HepG2 (cell line): ENCODE measurements around the gene WIPF2. TPM values are rescaled to one million over a fixed set of nuclear protein-coding genes. Genes with fewer than 3 reads are reported as not detected.
A peak's percentile ranks its signal among the peaks of the same experiment; 100 is the strongest.

ENCODE experiments used
- DNMT1 ChIP-seq: sonication (generic); formaldehyde crosslinking; IDR thresholded peaks from 2 replicates; pipeline ENCODE4 v1.5.1; 2020; ENCODE audit warnings: mild to moderate bottlenecking, missing genetic modification reagents
- GLI4 ChIP-seq: sonication (generic); formaldehyde crosslinking; IDR thresholded peaks from 2 replicates; pipeline ENCODE4 v1.5.1; 2020; ENCODE audit warnings: missing genetic modification reagents, mild to moderate bottlenecking, moderate library complexity, borderline replicate concordance
- HCFC1 ChIP-seq: fragments of 150-350 bp; IDR thresholded peaks from 2 replicates; pipeline ENCODE4 v1.6.1; 2014; ENCODE audit warnings: low read depth, low read length
- HMGA1 ChIP-seq: sonication (generic); formaldehyde crosslinking; conservative IDR thresholded peaks from 2 replicates; pipeline ENCODE4 v1.4.0; 2020; ENCODE audit warnings: missing genetic modification reagents
- JARID2 ChIP-seq: sonication (generic); formaldehyde crosslinking; IDR thresholded peaks from 2 replicates; pipeline ENCODE4 v1.8.1; 2023; ENCODE audit warnings: missing genetic modification reagents, inconsistent platforms; ENCODE audit not compliant: insufficient replicate concordance
- NRL ChIP-seq: sonication (generic); formaldehyde crosslinking; IDR thresholded peaks from 2 replicates; pipeline ENCODE4 v1.5.0; 2020; ENCODE audit warnings: missing genetic modification reagents, mild to moderate bottlenecking, moderate library complexity, borderline replicate concordance
- ZBTB7A ChIP-seq: sonication (generic); formaldehyde crosslinking; IDR thresholded peaks from 2 replicates; pipeline ENCODE4 v1.8.0; 2022; ENCODE audit warnings: mild to moderate bottlenecking, missing genetic modification reagents
- ZGPAT ChIP-seq: IDR thresholded peaks from 2 replicates; pipeline ENCODE4 v1.6.1; 2016; ENCODE audit warnings: mild to moderate bottlenecking
- polyA plus RNA-seq, 8 experiments: library from polyadenylated mRNA; depleted of rRNA in 3 of 8; stranded (reverse) in 7 of 8; unstranded in 1 of 8; fragments of >200 nt; fragmentation: Illumina TruSeq in 4 of 8; extraction: Trizol in 4 of 8; gene quantifications; 2 replicates each; pipeline versions ENCODE4 v1.2.1 to v1.2.3, GENCODE V29; 2011 to 2016; ENCODE audit warnings: low read depth in 4 of 8, missing spikeins in 1 of 8, mixed read lengths in 1 of 8; ENCODE audit not compliant: insufficient read depth in 1 of 8
- total RNA-seq, 5 experiments: library from RNA; depleted of rRNA; stranded (reverse); fragments of >200 nt; fragmentation: Illumina TruSeq; extraction: Trizol; gene quantifications; 2 replicates each; pipeline ENCODE4 v1.2.3, GENCODE V29; 2016; ENCODE audit warnings: low read depth in 1 of 5
- TF ChIP-seq, protein P1 (sequence below): sonication (generic); formaldehyde crosslinking; IDR thresholded peaks from 2 replicates; pipeline ENCODE4 v1.5.0; 2020; ENCODE audit warnings: missing genetic modification reagents
- TF ChIP-seq, protein P2 (sequence below): sonication (generic); formaldehyde crosslinking; IDR thresholded peaks from 2 replicates; pipeline ENCODE4 v1.5.0; 2020; ENCODE audit warnings: mild to moderate bottlenecking, missing genetic modification reagents, borderline replicate concordance

WIPF2 gene
- total and polyA plus RNA-seq, 2 of the 13 experiments (the other 11 are each of a cell fraction or from before 2014, with no cell fraction given): 7.2 to 10.8 TPM

GRCh38 chr17:40315678-40316570 lies 96.8 kb downstream of the WIPF2 start (continued):
- TF ChIP-seq ZGPAT (CRISPR knock-in tag) (no peak), HCFC1 (no peak), NRL (CRISPR knock-in tag) (peak; percentile 10; the same call in 1 of the 2 replicates), JARID2 (CRISPR knock-in tag) (no peak), GLI4 (CRISPR knock-in tag) (0 out of 2 replicates have a peak, but pooled peaks have one; percentile 14), HMGA1 (CRISPR knock-in tag) (no peak), ZBTB7A (peak; percentile 66; the same call in 1 of the 2 replicates), DNMT1 (CRISPR knock-in tag) (peak; percentile 89; the same call in 1 of the 2 replicates)
- TF ChIP-seq, protein P1, sequence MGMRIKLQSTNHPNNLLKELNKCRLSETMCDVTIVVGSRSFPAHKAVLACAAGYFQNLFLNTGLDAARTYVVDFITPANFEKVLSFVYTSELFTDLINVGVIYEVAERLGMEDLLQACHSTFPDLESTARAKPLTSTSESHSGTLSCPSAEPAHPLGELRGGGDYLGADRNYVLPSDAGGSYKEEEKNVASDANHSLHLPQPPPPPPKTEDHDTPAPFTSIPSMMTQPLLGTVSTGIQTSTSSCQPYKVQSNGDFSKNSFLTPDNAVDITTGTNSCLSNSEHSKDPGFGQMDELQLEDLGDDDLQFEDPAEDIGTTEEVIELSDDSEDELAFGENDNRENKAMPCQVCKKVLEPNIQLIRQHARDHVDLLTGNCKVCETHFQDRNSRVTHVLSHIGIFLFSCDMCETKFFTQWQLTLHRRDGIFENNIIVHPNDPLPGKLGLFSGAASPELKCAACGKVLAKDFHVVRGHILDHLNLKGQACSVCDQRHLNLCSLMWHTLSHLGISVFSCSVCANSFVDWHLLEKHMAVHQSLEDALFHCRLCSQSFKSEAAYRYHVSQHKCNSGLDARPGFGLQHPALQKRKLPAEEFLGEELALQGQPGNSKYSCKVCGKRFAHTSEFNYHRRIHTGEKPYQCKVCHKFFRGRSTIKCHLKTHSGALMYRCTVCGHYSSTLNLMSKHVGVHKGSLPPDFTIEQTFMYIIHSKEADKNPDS (CRISPR knock-in tag): 0 out of 2 replicates have a peak, but pooled peaks have one; percentile 8
- TF ChIP-seq, protein P2, sequence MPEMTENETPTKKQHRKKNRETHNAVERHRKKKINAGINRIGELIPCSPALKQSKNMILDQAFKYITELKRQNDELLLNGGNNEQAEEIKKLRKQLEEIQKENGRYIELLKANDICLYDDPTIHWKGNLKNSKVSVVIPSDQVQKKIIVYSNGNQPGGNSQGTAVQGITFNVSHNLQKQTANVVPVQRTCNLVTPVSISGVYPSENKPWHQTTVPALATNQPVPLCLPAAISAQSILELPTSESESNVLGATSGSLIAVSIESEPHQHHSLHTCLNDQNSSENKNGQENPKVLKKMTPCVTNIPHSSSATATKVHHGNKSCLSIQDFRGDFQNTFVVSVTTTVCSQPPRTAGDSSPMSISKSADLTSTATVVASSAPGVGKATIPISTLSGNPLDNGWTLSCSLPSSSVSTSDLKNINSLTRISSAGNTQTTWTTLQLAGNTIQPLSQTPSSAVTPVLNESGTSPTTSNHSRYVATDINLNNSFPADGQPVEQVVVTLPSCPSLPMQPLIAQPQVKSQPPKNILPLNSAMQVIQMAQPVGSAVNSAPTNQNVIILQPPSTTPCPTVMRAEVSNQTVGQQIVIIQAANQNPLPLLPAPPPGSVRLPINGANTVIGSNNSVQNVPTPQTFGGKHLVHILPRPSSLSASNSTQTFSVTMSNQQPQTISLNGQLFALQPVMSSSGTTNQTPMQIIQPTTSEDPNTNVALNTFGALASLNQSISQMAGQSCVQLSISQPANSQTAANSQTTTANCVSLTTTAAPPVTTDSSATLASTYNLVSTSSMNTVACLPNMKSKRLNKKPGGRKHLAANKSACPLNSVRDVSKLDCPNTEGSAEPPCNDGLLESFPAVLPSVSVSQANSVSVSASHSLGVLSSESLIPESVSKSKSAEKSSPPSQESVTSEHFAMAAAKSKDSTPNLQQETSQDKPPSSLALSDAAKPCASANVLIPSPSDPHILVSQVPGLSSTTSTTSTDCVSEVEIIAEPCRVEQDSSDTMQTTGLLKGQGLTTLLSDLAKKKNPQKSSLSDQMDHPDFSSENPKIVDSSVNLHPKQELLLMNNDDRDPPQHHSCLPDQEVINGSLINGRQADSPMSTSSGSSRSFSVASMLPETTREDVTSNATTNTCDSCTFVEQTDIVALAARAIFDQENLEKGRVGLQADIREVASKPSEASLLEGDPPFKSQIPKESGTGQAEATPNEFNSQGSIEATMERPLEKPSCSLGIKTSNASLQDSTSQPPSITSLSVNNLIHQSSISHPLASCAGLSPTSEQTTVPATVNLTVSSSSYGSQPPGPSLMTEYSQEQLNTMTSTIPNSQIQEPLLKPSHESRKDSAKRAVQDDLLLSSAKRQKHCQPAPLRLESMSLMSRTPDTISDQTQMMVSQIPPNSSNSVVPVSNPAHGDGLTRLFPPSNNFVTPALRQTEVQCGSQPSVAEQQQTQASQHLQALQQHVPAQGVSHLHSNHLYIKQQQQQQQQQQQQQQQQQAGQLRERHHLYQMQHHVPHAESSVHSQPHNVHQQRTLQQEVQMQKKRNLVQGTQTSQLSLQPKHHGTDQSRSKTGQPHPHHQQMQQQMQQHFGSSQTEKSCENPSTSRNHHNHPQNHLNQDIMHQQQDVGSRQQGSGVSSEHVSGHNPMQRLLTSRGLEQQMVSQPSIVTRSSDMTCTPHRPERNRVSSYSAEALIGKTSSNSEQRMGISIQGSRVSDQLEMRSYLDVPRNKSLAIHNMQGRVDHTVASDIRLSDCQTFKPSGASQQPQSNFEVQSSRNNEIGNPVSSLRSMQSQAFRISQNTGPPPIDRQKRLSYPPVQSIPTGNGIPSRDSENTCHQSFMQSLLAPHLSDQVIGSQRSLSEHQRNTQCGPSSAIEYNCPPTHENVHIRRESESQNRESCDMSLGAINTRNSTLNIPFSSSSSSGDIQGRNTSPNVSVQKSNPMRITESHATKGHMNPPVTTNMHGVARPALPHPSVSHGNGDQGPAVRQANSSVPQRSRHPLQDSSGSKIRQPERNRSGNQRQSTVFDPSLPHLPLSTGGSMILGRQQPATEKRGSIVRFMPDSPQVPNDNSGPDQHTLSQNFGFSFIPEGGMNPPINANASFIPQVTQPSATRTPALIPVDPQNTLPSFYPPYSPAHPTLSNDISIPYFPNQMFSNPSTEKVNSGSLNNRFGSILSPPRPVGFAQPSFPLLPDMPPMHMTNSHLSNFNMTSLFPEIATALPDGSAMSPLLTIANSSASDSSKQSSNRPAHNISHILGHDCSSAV (CRISPR knock-in tag): no peak
